ENCODE results near the gene COL25A1.

Gene COL25A1

DNA sequence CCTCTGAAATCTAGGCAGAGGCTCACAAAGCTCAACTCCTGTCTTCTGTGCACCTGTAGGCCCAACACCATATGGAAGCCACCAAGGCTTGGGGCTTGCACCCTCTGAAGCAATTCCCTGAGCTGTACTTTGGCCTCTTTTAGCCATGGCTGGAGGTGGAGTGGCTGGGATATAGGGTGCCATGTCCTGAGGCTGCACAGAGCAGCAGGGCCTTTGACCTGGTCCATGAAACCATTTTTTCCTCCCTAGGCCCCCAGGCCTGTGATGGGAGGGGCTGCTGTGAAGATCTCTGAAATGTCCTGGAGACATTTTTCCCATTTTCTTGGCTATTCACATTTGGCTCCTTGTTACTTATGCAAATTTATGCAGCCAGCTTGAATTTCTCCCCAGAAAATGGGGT, 20.9 kb upstream of the COL25A1 start:
- TF ChIP-seq, protein P1, sequence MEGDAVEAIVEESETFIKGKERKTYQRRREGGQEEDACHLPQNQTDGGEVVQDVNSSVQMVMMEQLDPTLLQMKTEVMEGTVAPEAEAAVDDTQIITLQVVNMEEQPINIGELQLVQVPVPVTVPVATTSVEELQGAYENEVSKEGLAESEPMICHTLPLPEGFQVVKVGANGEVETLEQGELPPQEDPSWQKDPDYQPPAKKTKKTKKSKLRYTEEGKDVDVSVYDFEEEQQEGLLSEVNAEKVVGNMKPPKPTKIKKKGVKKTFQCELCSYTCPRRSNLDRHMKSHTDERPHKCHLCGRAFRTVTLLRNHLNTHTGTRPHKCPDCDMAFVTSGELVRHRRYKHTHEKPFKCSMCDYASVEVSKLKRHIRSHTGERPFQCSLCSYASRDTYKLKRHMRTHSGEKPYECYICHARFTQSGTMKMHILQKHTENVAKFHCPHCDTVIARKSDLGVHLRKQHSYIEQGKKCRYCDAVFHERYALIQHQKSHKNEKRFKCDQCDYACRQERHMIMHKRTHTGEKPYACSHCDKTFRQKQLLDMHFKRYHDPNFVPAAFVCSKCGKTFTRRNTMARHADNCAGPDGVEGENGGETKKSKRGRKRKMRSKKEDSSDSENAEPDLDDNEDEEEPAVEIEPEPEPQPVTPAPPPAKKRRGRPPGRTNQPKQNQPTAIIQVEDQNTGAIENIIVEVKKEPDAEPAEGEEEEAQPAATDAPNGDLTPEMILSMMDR (IDR thresholded peaks at IDR 0.05; ENCODE audit: borderline replicate concordance, control extremely low read depth, extremely low read depth, insufficient read depth, missing control alignments) = no peak
- in situ Hi-C loops (cut with MboI; ENCODE audit: low sequenced_read_pairs, unreplicated experiment) = no loop called here
- DNase-seq (ENCODE audit: low spot score) = no peak

DNA sequence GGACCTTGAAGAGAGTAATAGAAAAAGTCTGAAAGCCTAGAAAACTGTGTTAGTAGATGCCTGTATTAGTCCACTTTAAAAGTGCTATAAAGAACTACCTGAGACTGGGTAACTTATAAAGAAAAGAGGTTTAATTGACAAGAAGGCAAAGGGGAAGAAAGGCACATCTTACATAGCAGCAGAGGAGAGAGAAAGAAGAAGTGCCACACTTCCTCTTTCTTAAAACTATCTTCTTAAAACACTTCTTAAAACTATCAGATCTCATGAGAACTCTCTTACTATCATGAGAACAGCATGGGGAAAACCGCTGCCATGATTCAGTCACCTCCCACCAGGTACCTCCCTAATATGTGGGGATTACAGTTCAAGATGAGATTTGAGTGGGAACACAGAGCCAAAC, 18.8 kb upstream of the COL25A1 start:
- in situ Hi-C loops (cut with MboI; ENCODE audit: low sequenced_read_pairs, unreplicated experiment) = no loop called here
- TF ChIP-seq, protein P1 (IDR thresholded peaks at IDR 0.05; ENCODE audit: borderline replicate concordance, control extremely low read depth, extremely low read depth, insufficient read depth, missing control alignments) = no peak
- DNase-seq (ENCODE audit: low spot score) = no peak

DNA sequence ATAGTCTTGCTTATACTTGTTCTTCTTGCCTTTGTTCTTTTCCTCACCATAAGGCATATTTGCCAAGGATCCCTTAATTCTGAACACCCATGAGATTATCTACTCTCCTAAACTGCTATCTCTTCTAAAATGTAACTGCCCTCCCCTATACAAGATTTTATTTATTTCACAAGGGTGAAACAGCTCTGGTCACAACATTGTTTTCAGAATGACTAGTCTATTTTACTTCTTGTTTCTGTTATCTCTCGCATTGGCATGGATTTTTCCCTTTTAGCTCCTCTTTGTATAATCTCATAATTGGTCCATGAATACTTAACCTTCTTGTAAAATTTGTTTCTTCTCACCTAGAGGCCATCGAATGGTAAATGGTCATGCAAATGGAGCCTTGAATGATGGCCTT, 17.2 kb upstream of the COL25A1 start:
- in situ Hi-C loops (cut with MboI; ENCODE audit: low sequenced_read_pairs, unreplicated experiment) = no loop called here
- TF ChIP-seq, protein P1 (IDR thresholded peaks at IDR 0.05; ENCODE audit: borderline replicate concordance, control extremely low read depth, extremely low read depth, insufficient read depth, missing control alignments) = no peak
- DNase-seq (ENCODE audit: low spot score) = no peak

DNA sequence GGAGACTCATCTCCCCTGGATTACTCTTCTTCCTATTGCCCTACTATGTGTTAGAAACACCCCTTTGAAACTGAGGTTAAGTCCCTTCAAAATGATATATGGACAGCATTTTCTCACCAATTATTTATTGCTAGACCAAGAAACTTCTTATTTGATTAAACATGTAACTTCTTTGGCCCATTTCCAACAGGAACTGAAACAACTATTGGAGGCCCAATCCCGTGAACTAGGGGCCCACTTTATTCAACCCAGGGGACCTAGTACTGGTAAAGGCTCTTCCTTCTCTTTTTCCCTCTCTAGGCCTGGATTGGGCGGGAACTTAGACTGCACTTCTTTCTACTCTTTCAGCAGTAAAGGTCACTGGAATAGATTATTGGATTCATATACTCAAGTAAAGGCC, 16.7 kb upstream of the COL25A1 start:
- TF ChIP-seq, protein P1 (IDR thresholded peaks at IDR 0.05; ENCODE audit: borderline replicate concordance, control extremely low read depth, extremely low read depth, insufficient read depth, missing control alignments) = no peak
- in situ Hi-C loops (cut with MboI; ENCODE audit: low sequenced_read_pairs, unreplicated experiment) = no loop called here
- no peak for DNase-seq (ENCODE audit: low spot score)

DNA sequence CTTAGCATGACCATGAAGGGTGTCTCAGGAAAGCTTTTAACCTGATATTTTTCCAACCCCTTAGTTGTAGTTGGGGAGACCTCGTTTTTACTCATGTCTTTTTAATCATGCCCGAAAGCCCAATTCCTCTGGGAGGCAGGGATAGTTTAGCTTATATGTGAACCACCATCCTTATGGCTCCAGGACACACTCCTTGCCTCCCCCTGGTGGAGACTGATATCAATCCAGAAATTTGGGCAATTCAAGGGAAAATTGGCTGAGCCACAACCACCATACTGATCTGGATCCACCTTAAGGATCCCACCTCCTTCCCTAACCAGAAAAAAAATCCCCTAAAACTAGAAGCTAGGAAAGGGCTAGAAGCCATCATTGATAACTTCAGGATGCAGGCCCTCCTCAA, 13.4 kb upstream of the COL25A1 start:
- TF ChIP-seq, protein P1 (IDR thresholded peaks at IDR 0.05; ENCODE audit: borderline replicate concordance, control extremely low read depth, extremely low read depth, insufficient read depth, missing control alignments) = no peak
- DNase-seq (ENCODE audit: low spot score) = no peak

DNA sequence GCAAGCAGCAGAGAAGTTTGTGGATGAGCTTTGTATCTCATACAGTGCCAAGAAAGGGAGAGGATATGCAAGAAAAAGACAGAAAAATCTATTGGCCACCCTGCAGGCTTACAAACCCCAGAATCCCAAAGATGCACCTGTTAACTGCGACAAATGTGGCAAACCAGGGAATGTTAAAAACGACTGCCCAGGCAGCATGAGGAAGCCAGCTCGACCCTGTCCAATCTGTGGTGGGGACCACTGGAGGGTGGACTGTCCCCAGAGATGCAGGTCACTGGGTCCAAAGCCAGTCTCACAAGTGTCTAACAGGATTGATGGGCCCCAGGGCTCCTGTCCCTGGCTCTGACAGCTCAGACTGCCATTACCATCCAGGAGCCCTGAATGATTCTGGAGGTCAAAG, 12.9 kb upstream of the COL25A1 start:
- TF ChIP-seq, protein P1 (IDR thresholded peaks at IDR 0.05; ENCODE audit: borderline replicate concordance, control extremely low read depth, extremely low read depth, insufficient read depth, missing control alignments) = no peak
- in situ Hi-C loops (cut with MboI; ENCODE audit: low sequenced_read_pairs, unreplicated experiment) = no loop called here
- DNase-seq (ENCODE audit: low spot score) = no peak

More for the DNA sequence above, 13.4 kb upstream of the COL25A1 start:
- in situ Hi-C loops (cut with MboI; ENCODE audit: low sequenced_read_pairs, unreplicated experiment) = no loop called here

Measured in GM13976 (cell line).